Neural crest cell (in vitro differentiated cells): Measurements from ENCODE around the gene CHD8. TPM values are rescaled to one million over a fixed set of nuclear protein-coding genes. Genes with fewer than 3 reads are reported as not detected.

Source experiments
- DNase-seq: peaks from one replicate; pipeline ENCODE4 v3.0.0; 2021; ENCODE audit warnings: low read depth, mixed read lengths, low spot score
- H3K27ac Mint-ChIP-seq: one replicate; pipeline ENCODE4 v1.8.0; 2021; ENCODE audit warnings: mild to moderate bottlenecking, mixed read lengths; ENCODE audit not compliant: unreplicated experiment
- H3K27me3 Mint-ChIP-seq: 2 replicates; pipeline ENCODE4 v1.8.0; 2021; ENCODE audit warnings: low read depth, mild to moderate bottlenecking, mixed read lengths
- H3K36me3 Mint-ChIP-seq: 2 replicates; pipeline ENCODE4 v1.8.0; 2021; ENCODE audit warnings: low read depth, mild to moderate bottlenecking, mixed read lengths
- H3K4me1 Mint-ChIP-seq: 2 replicates; pipeline ENCODE4 v1.8.0; 2021; ENCODE audit warnings: mixed read lengths
- H3K4me3 Mint-ChIP-seq: one replicate; pipeline ENCODE4 v1.8.0; 2021; ENCODE audit warnings: mild to moderate bottlenecking, mixed read lengths
- H3K9me3 Mint-ChIP-seq: 2 replicates; pipeline ENCODE4 v1.8.0; 2021; ENCODE audit warnings: mixed read lengths
- CTCF ChIP-seq: fragments of 200-600 bp; sonication (generic); conservative IDR thresholded peaks from 2 replicates; pipeline ENCODE4 v1.5.0; 2021; ENCODE audit warnings: antibody characterized with exemption, mild to moderate bottlenecking
- long read RNA-seq: library from polyadenylated mRNA; unstranded; transcript quantifications from one replicate; pipeline ENCODE4 v2.0.0, GENCODE V29; 2020
- total RNA-seq: library from RNA; stranded (reverse); gene quantifications from 2 replicates; pipeline ENCODE4 v1.2.1, GENCODE V29; 2021

The CHD8 gene
- total RNA-seq = 137 and 145 TPM in 2 replicates
- long read RNA-seq, partial matches to known transcripts = 58 of 65 reads
- long read RNA-seq, other reads (novel, unspliced or antisense) = 7 of 65 reads

GRCh38 chr14:21455912-21456667 is at the start of gene CHD8:
TSS of gene CHD8 (minus strand) at chr14:21456123. CDS start at chr14:21431643, 24,480 bp downstream.
- Mint-ChIP-seq H3K9me3 (no peaks in the 10 kb centered on the region), H3K4me1 (peaks cover 31% of the 10 kb centered on the region), H3K27ac (peak within 1 kb of the TSS; percentile 99), H3K4me3 (peak within 1 kb of the TSS; percentile 99), H3K27me3 (no peaks in the 10 kb centered on the region), H3K36me3 (peaks cover 7% of the 10 kb centered on the region)
- peak; percentile 73 for TF ChIP-seq CTCF
- DNase-seq = peak; percentile 99

GRCh38 chr14:21505012-21505553 is 49.2 kb upstream of the CHD8 start:
- no peak overlapping the region for H3K4me3 Mint-ChIP-seq
- H3K36me3 Mint-ChIP-seq = peaks cover 14% of the 10 kb centered on the region
- DNase-seq = no peak
- no peaks in the 10 kb centered on the region for H3K27me3 Mint-ChIP-seq
- H3K4me1 Mint-ChIP-seq = peaks cover 19% of the 10 kb centered on the region
- H3K27ac Mint-ChIP-seq = no peak overlapping the region
- no peaks in the 10 kb centered on the region for H3K9me3 Mint-ChIP-seq
- TF ChIP-seq CTCF = no peak

- TF ChIP-seq CTCF = no peak
- Mint-ChIP-seq H3K27ac (no peak overlapping the region), H3K4me1 (peaks cover 12% of the 10 kb centered on the region), H3K9me3 (no peaks in the 10 kb centered on the region), H3K27me3 (no peaks in the 10 kb centered on the region), H3K4me3 (no peak overlapping the region), H3K36me3 (peaks cover 21% of the 10 kb centered on the region)
- DNase-seq = no peak
These were observed 47.5 kb upstream of the CHD8 start for GRCh38 chr14:21503376-21503775.

GRCh38 chr14:21501568-21501967 is 45.6 kb upstream of the CHD8 start:
- DNase-seq = no peak
- no peak for TF ChIP-seq CTCF
- Mint-ChIP-seq H3K27me3 (no peaks in the 10 kb centered on the region), H3K4me3 (no peak overlapping the region), H3K27ac (no peak overlapping the region), H3K9me3 (no peaks in the 10 kb centered on the region), H3K36me3 (peaks cover 14% of the 10 kb centered on the region), H3K4me1 (peaks cover 7% of the 10 kb centered on the region)

- H3K27ac Mint-ChIP-seq = no peak overlapping the region
- no peak overlapping the region for H3K4me3 Mint-ChIP-seq
- DNase-seq = peak; percentile 36
- H3K27me3 Mint-ChIP-seq = no peaks in the 10 kb centered on the region
- H3K36me3 Mint-ChIP-seq = peaks cover 18% of the 10 kb centered on the region
- TF ChIP-seq CTCF = peak; percentile 73
- H3K9me3 Mint-ChIP-seq = no peaks in the 10 kb centered on the region
- peaks cover 7% of the 10 kb centered on the region for H3K4me1 Mint-ChIP-seq
These were observed 42.9 kb upstream of the CHD8 start for GRCh38 chr14:21498540-21499526.
